GM19099 (cell line): ENCODE measurements around the gene MICAL2.

Experiments
- POLR2A ChIP-seq: IDR thresholded peaks from 3 replicates; pipeline ENCODE4 v1.6.1; 2011; ENCODE audit warnings: low read depth; ENCODE audit not compliant: insufficient read length; ENCODE audit errors: extremely low read depth

Gene MICAL2

DNA sequence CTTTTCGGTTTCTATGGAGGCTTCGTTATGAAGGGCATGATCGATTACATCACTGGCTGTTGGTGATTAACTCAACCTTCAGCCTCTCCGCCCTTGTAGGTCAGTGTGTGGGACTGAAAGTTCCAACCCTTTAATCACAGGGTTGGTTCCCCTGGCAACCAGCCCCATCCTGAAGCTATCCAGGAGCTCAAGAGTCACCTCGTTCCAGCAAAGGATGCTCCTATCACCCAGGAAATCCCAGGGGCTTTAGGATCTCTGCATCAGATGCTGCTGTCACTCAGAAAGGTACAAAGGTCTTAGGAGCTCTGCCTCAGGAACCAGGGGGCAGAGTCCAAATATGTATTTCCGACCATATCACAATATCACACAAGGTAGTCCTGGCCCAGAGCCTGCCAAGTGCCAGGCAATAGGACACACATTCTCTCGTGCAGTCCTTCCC lies 143.5 kb downstream of the MICAL2 start:
- no peak for TF ChIP-seq POLR2A

- no peak for TF ChIP-seq POLR2A
Observed at GRCh38 chr11:12258451-12258850, 148.1 kb downstream of the MICAL2 start.

DNA sequence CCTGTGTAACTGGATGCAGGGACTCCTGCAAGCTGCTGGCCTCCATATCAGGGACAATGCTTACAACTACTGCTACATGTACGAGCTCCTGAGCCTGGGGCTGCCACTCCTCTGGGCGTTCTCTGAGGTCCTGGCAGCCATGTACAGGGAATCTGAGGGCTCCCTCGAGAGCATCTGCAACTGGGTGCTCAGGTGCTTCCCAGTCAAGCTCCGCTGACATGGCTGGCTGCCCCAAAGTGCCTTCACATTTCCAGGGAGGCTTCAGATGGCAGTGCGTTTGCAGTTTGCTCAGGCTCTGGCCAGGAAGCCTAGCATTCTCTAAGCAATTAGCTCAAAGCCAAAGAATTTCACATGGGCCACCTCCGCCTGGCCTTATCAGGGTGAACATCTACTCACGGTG lies 149.6 kb downstream of the MICAL2 start:
- TF ChIP-seq POLR2A = no peak

DNA sequence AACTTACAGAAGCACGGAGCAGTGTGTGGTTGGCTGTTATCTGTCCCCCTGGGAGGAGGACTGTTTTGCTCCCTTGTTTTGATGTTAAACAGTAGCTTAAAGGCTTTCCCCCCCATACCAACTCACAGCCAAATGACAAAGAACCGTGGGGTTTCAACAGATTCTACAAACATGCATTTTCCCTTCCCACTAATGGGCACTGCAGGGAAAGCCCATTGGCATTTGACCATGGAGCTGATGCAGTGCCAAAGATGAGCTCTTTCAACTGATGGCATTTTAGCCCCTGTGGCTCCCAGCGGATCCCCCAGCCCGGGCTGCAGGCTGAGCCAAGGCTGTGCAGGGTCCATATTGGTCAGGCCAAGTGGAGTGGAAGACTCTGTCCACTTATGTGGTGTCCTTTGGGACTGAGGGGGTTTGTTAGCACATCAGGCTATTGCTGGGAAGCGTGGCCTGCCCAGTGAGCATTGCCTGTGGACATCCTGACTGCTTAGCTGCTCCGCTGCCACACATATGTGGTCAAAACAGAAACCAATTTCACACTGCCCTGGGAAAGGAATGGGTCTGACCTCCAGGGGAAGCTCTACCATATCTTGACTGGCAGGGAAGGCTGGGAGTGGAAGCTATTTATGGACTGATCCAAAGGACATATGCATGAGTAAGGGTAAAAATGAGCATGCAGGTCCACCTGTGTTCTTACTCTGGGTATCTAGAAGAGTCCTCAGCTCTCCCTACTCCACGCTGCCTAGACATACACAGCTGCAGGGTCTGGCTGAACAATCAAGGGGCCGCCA lies 150.5 kb downstream of the MICAL2 start:
- TF ChIP-seq POLR2A = no peak

DNA sequence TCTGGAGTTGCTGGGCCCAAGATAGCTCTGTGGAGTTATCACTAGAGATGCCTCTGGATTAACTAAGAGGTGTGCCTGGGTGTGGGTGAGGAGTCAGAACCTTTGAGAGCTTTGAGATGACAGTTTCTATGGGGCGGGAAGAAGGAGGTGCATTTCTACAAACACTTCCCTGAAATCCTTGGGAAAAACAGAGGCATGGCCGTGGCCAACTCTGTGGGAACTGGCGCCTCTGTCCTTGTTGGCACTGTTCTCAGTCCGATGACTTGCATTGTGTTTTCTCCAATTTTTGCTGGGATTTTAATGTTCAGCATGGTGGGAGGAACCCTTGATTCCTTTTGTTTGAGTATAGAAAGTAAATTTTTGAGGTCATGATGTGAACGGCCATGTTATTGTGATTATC lies 151.2 kb downstream of the MICAL2 start:
- TF ChIP-seq POLR2A = no peak

GRCh38 chr11:12263141-12263693 lies 152.8 kb downstream of the MICAL2 start:
- no peak for TF ChIP-seq POLR2A

DNA sequence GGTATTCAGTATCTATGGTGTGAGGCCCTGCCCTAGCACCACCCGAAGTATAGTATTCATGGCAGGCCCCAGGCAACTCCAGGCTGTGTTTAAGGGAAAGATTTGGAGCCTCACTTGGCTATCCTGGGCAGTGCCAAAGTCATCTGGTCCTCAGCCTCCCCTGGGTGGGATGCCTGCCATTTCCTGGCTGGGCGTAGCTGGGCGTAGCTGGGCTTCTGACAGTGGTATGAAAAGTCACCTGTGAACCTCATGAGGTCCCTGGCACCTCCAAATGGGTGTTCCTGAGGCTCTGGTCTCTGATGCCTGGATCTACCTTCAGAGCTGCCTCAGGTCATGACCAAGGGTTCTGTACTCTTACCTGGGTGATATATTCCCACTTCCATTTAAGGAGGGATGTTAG lies 154.0 kb downstream of the MICAL2 start:
- TF ChIP-seq POLR2A = no peak

GRCh38 chr11:12266132-12266531 lies 155.7 kb downstream of the MICAL2 start:
- no peak for TF ChIP-seq POLR2A

- no peak for TF ChIP-seq POLR2A
Observed at GRCh38 chr11:12266943-12267342, 156.6 kb downstream of the MICAL2 start.

DNA sequence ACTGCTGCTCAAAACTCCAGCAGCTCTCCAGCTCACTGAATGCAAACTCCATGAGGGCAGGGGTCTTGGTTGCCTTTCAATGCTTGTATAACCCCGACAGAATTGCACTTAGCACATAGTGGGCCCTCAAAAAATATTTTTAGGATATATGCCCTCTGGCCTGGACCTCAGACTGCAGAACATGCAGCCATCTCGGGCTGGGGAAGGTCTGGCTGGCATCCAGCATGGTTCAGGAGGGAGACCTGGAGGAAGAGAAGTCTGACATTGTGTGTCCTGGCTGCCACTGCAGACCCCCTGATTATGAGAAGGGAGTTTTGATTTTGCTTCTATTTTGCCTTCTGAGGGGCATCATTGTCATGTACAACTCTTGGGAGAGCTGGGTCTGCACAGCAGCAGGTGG lies 157.5 kb downstream of the MICAL2 start:
- no peak for TF ChIP-seq POLR2A

DNA sequence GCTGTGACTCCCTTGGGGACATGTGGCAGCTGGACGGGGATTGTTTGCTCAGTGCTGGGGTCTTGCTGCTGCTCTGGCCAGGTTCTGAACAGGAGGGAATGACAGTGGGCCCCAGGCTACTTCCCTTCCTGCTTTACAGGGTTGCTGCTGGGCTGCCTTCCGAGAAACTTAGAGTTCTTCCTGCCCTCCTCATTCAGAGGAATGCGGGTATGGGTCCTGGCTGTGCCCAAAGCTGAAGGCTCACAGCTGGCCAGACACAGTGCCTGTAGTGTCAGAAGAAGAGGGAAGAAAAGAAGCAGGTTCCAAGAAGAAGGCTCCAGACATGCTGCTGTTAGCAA lies 158.7 kb downstream of the MICAL2 start:
- TF ChIP-seq POLR2A = no peak

DNA sequence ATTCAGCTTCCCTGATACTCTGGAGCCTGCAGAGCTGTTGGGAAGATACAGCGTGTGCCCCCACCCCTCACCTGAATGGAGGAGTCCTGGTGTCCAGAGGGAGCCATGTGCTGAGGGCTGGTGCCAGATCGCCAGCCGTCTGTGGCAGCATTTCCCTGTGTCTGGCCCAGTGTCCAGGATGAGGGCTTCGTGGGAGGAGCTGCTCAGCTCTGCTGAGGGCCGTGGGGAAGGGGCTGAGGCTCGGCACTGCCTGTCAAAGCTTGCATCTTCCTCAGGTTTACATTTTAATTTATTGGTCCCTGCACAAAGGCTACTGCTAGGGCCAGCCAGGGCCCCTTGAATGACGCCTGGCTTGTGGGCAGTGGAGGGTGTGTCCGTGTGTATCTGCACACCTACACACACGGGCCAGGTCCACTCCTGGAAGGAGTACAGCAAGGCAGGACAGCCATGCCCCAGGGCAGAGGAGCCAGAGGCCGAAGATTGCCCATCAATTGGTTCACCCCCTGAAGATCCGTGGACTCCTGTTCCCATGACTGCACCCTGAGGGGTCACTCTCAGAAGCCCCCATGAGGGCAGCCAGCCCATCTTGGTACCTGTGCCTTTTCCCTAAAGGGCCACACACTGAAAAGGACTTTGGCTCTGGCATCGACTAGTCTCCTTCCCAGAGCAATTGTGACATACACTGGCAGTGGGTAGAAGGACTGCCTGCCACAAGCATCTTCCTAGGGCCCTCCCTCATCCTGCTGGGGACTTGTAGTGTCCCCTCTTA lies 159.2 kb downstream of the MICAL2 start:
- TF ChIP-seq POLR2A = no peak

- TF ChIP-seq POLR2A = no peak
Observed at GRCh38 chr11:12270215-12270797, 159.9 kb downstream of the MICAL2 start.

- no peak for TF ChIP-seq POLR2A
Observed at GRCh38 chr11:12270817-12271216, 160.4 kb downstream of the MICAL2 start.

DNA sequence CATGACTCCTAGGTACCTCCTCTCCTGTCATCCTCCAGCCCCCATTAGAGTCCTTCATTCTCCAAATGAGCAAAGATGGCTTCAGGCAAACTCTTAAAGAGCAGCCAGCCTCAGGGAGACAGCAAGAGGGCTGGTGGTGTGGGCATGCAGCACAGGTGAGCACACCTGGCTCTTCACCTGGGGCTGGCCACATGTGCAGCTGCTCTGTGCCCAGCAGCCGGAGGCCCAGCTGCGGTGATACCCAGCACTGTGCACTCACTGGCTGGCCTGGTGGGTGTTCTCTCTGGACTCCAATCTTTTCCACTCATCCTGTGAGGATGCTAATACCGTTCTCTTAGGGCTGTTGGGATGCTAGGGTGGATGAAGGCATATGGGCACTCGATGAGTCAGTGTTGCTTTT lies 160.9 kb downstream of the MICAL2 start:
- no peak for TF ChIP-seq POLR2A

GRCh38 chr11:12271826-12272366 lies 161.5 kb downstream of the MICAL2 start:
- TF ChIP-seq POLR2A = no peak
